HepG2 (cell line): ENCODE results near the gene RAPH1. TPM values are rescaled to one million over a fixed set of nuclear protein-coding genes. Genes with fewer than 3 reads are reported as not detected.

ENCODE experiments used
- ELF1 ChIP-seq: sonication (generic); formaldehyde crosslinking; IDR thresholded peaks from 2 replicates; pipeline ENCODE4 v1.4.0; 2020; ENCODE audit warnings: missing genetic modification reagents
- FOXK2 ChIP-seq: fragments of 450-650 bp; IDR thresholded peaks from 2 replicates; pipeline ENCODE4 v1.6.1; 2016
- FOXM1 ChIP-seq: sonication (generic); formaldehyde crosslinking; IDR thresholded peaks from 2 replicates; pipeline ENCODE4 v1.5.0; 2020; ENCODE audit warnings: missing genetic modification reagents
- HBP1 ChIP-seq: IDR thresholded peaks from 2 replicates; pipeline ENCODE4 v1.6.1; 2016; ENCODE audit warnings: low read depth, control low read depth
- MATR3 ChIP-seq: sonication (generic); formaldehyde crosslinking; IDR thresholded peaks from 2 replicates; pipeline ENCODE4 v1.4.0; 2020; ENCODE audit warnings: missing genetic modification reagents
- POLR2G ChIP-seq: fragments of 200-400 bp; formaldehyde crosslinking; IDR thresholded peaks from 2 replicates; pipeline ENCODE4 v1.6.1; 2018; ENCODE audit warnings: mild to moderate bottlenecking, low read depth, low read length, moderate library complexity
- RORA ChIP-seq: sonication (generic); formaldehyde crosslinking; IDR thresholded peaks from 2 replicates; pipeline ENCODE4 v1.5.0; 2020; ENCODE audit warnings: mild to moderate bottlenecking, missing genetic modification reagents, moderate library complexity
- SIN3A ChIP-seq: IDR thresholded peaks from 2 replicates; pipeline ENCODE4 v1.6.1; 2011; ENCODE audit warnings: low read depth, mild to moderate bottlenecking, control low read depth, low read length, borderline replicate concordance
- SMYD3 ChIP-seq: sonication (generic); formaldehyde crosslinking; IDR thresholded peaks from 2 replicates; pipeline ENCODE4 v1.8.1; 2023; ENCODE audit warnings: mild to moderate bottlenecking, missing genetic modification reagents
- SNRNP70 ChIP-seq: fragments of 200-400 bp; formaldehyde crosslinking; IDR thresholded peaks from 2 replicates; pipeline ENCODE4 v1.6.1; 2017; ENCODE audit warnings: mild to moderate bottlenecking, low read depth, low read length, moderate library complexity
- SRSF4 ChIP-seq: fragments of 200-400 bp; formaldehyde crosslinking; IDR thresholded peaks from one replicate; pipeline ENCODE4 v1.6.1; 2018; ENCODE audit warnings: mild to moderate bottlenecking, low read depth, low read length, moderate library complexity; ENCODE audit not compliant: poor library complexity, severe bottlenecking
- ZBTB4 ChIP-seq: sonication (generic); formaldehyde crosslinking; IDR thresholded peaks from 2 replicates; pipeline ENCODE4 v1.4.0; 2020; ENCODE audit warnings: missing genetic modification reagents, mild to moderate bottlenecking, borderline replicate concordance
- ZFAT ChIP-seq: sonication (generic); formaldehyde crosslinking; conservative IDR thresholded peaks from 2 replicates; pipeline ENCODE4 v1.8.1; 2023; ENCODE audit warnings: missing genetic modification reagents, inconsistent platforms
- ZNF180 ChIP-seq: sonication (generic); formaldehyde crosslinking; IDR thresholded peaks from 2 replicates; pipeline ENCODE4 v1.4.0; 2020; ENCODE audit warnings: low read depth, missing genetic modification reagents, borderline replicate concordance
- ZNF230 ChIP-seq: sonication (generic); formaldehyde crosslinking; IDR thresholded peaks from 2 replicates; pipeline ENCODE4 v1.4.0; 2020; ENCODE audit warnings: mild to moderate bottlenecking, missing genetic modification reagents
- ZNF460 ChIP-seq: sonication (generic); formaldehyde crosslinking; IDR thresholded peaks from 2 replicates; pipeline ENCODE4 v1.5.1; 2020; ENCODE audit warnings: missing genetic modification reagents, mild to moderate bottlenecking, borderline replicate concordance
- ZNF564 ChIP-seq: sonication (generic); formaldehyde crosslinking; IDR thresholded peaks from 2 replicates; pipeline ENCODE4 v1.8.1; 2023; ENCODE audit warnings: mild to moderate bottlenecking, missing genetic modification reagents
- ZNF570 ChIP-seq: sonication (generic); formaldehyde crosslinking; IDR thresholded peaks from 2 replicates; pipeline ENCODE4 v1.4.0; 2020; ENCODE audit warnings: mild to moderate bottlenecking, missing genetic modification reagents, borderline replicate concordance
- ZNF576 ChIP-seq: sonication (generic); formaldehyde crosslinking; IDR thresholded peaks from 2 replicates; pipeline ENCODE4 v1.4.0; 2020; ENCODE audit warnings: mild to moderate bottlenecking, missing genetic modification reagents
- ZNF607 ChIP-seq: sonication (generic); formaldehyde crosslinking; IDR thresholded peaks from 2 replicates; pipeline ENCODE4 v1.5.1; 2020; ENCODE audit warnings: missing genetic modification reagents, mild to moderate bottlenecking, borderline replicate concordance
- ZNF775 ChIP-seq: sonication (generic); formaldehyde crosslinking; IDR thresholded peaks from 2 replicates; pipeline ENCODE4 v1.4.0; 2020; ENCODE audit warnings: missing genetic modification reagents, mild to moderate bottlenecking, moderate library complexity, borderline replicate concordance
- polyA plus RNA-seq, 8 experiments: library from polyadenylated mRNA; depleted of rRNA in 3 of 8; stranded (reverse) in 7 of 8; unstranded in 1 of 8; fragments of >200 nt; fragmentation: Illumina TruSeq in 4 of 8; extraction: Trizol in 4 of 8; gene quantifications; 2 replicates each; pipeline versions ENCODE4 v1.2.1 to v1.2.3, GENCODE V29; 2011 to 2016; ENCODE audit warnings: low read depth in 4 of 8, missing spikeins in 1 of 8, mixed read lengths in 1 of 8; ENCODE audit not compliant: insufficient read depth in 1 of 8
- total RNA-seq, 5 experiments: library from RNA; depleted of rRNA; stranded (reverse); fragments of >200 nt; fragmentation: Illumina TruSeq; extraction: Trizol; gene quantifications; 2 replicates each; pipeline ENCODE4 v1.2.3, GENCODE V29; 2016; ENCODE audit warnings: low read depth in 1 of 5
- TF ChIP-seq, protein P1 (sequence below): sonication (generic); formaldehyde crosslinking; IDR thresholded peaks from 2 replicates; pipeline ENCODE4 v1.4.0; 2020; ENCODE audit warnings: missing genetic modification reagents, borderline replicate concordance

The RAPH1 gene
- total and polyA plus RNA-seq, 2 of the 13 experiments (the other 11 are each of a cell fraction or from before 2014, with no cell fraction given) = 5.3 to 6.7 TPM

- no peak for TF ChIP-seq MATR3 (CRISPR knock-in tag)
- no peak for TF ChIP-seq ZNF570 (CRISPR knock-in tag)
- no peak for TF ChIP-seq ZFAT (CRISPR knock-in tag)
- TF ChIP-seq ZNF607 = no peak
- TF ChIP-seq SMYD3 = no peak
- TF ChIP-seq POLR2G = peak; percentile 7; the same call in 1 of the 2 replicates
- TF ChIP-seq, protein P1, sequence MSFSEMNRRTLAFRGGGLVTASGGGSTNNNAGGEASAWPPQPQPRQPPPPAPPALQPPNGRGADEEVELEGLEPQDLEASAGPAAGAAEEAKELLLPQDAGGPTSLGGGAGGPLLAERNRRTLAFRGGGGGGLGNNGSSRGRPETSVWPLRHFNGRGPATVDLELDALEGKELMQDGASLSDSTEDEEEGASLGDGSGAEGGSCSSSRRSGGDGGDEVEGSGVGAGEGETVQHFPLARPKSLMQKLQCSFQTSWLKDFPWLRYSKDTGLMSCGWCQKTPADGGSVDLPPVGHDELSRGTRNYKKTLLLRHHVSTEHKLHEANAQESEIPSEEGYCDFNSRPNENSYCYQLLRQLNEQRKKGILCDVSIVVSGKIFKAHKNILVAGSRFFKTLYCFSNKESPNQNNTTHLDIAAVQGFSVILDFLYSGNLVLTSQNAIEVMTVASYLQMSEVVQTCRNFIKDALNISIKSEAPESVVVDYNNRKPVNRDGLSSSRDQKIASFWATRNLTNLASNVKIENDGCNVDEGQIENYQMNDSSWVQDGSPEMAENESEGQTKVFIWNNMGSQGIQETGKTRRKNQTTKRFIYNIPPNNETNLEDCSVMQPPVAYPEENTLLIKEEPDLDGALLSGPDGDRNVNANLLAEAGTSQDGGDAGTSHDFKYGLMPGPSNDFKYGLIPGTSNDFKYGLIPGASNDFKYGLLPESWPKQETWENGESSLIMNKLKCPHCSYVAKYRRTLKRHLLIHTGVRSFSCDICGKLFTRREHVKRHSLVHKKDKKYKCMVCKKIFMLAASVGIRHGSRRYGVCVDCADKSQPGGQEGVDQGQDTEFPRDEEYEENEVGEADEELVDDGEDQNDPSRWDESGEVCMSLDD (CRISPR knock-in tag) = no peak
- no peak for TF ChIP-seq RORA (CRISPR knock-in tag)
- no peak for TF ChIP-seq ELF1
- TF ChIP-seq ZBTB4 (CRISPR knock-in tag) = no peak
- TF ChIP-seq SNRNP70 = no peak
- 0 out of 2 replicates have a peak, but pooled peaks have one; percentile 61 for TF ChIP-seq HBP1 (CRISPR knock-in tag)
- TF ChIP-seq SIN3A = no peak
- no peak for TF ChIP-seq ZNF564
- no peak for TF ChIP-seq ZNF180 (CRISPR knock-in tag)
- TF ChIP-seq ZNF230 (CRISPR knock-in tag) = peak; percentile 28; the same call in 1 of the 2 replicates
- no peak for TF ChIP-seq ZNF576 (CRISPR knock-in tag)
- no peak for TF ChIP-seq FOXK2
- no peak for TF ChIP-seq ZNF460 (CRISPR knock-in tag)
- no peak for TF ChIP-seq FOXM1 (CRISPR knock-in tag)
- no peak for TF ChIP-seq ZNF775 (CRISPR knock-in tag)
- no peak for TF ChIP-seq SRSF4
These were observed 884 bp upstream of the RAPH1 start (continued) for GRCh38 chr2:203535784-203536585.
